ENCODE data around the gene ATP1A4. TPM values are rescaled to one million over a fixed set of nuclear protein-coding genes. Genes with fewer than 3 reads are reported as not detected.

The ATP1A4 gene
- total and polyA plus RNA-seq, 4 donors: 0.06 to 0.09 (median 0.08) TPM; not detected in 1

- TF ChIP-seq CTCF (IDR thresholded peaks at IDR 0.05; ENCODE audit: control extremely low read depth, extremely low read depth): no peak
These were observed 32.5 kb upstream of the ATP1A4 start for GRCh38 chr1:160118928-160119327.

GRCh38 chr1:160120797-160121196 is 30.6 kb upstream of the ATP1A4 start:
- no peak for ATAC-seq (ENCODE audit: insufficient read depth, low FRiP score)
- TF ChIP-seq CTCF (IDR thresholded peaks at IDR 0.05; ENCODE audit: control extremely low read depth, extremely low read depth): no peak
- Histone ChIP-seq H3K36me3 (ENCODE audit: control insufficient read depth in 4 of 4, insufficient read depth in 4 of 4, low read length in 4 of 4) (no peaks in the 10 kb centered on the region), H3K4me3 (no peak overlapping the region), H3K9me3 (ENCODE audit: control insufficient read depth in 4 of 4, insufficient read depth in 3 of 4, low read length in 3 of 4) (no peaks in the 10 kb centered on the region), H3K27ac (ENCODE audit: low read depth in 1 of 2, low read length in 1 of 2) (no peak overlapping the region), H3K27me3 (ENCODE audit: control insufficient read depth in 3 of 3, insufficient read depth in 3 of 3, low read length in 2 of 3) (no peaks in the 10 kb centered on the region), H3K9ac (ENCODE audit: insufficient read depth in 1 of 2, low read length in 2 of 2) (no peak overlapping the region), H3K4me1 (ENCODE audit: control insufficient read depth in 5 of 5, insufficient read depth in 5 of 5, low read length in 5 of 5) (peaks cover 6 to 27% (median 12%) of the 10 kb centered on the region in 5 donors)
- 89 to 92% methylated on average over 5 of the region's 5 CpGs for WGBS, 2 donors
- no peak for DNase-seq

More at GRCh38 chr1:160118928-160119327, 32.5 kb upstream of the ATP1A4 start:
- Histone ChIP-seq H3K4me1 (ENCODE audit: control insufficient read depth in 5 of 5, insufficient read depth in 5 of 5, low read length in 5 of 5) (peaks cover 0 to 43% (median 12%) of the 10 kb centered on the region in 5 donors), H3K9ac (ENCODE audit: insufficient read depth in 1 of 2, low read length in 2 of 2) (no peak overlapping the region), H3K9me3 (ENCODE audit: control insufficient read depth in 4 of 4, insufficient read depth in 3 of 4, low read length in 3 of 4) (no peaks in the 10 kb centered on the region), H3K27me3 (ENCODE audit: control insufficient read depth in 3 of 3, insufficient read depth in 3 of 3, low read length in 2 of 3) (peaks cover 0 to 2% (median 0%) of the 10 kb centered on the region in 3 donors), H3K36me3 (ENCODE audit: control insufficient read depth in 4 of 4, insufficient read depth in 4 of 4, low read length in 4 of 4) (no peaks in the 10 kb centered on the region), H3K27ac (ENCODE audit: low read depth in 1 of 2, low read length in 1 of 2) (no peak overlapping the region), H3K4me3 (no peak overlapping the region)
- DNase-seq (no peak), ATAC-seq (ENCODE audit: insufficient read depth, low FRiP score) (no peak)
- 94 to 96% methylated on average over 3 of the region's 3 CpGs for WGBS, 2 donors

- WGBS, 2 donors: 91 to 92% methylated on average over 1 of the region's 1 CpG
- peaks cover 6 to 24% (median 12%) of the 10 kb centered on the region in 5 donors for H3K4me1 ChIP-seq (ENCODE audit: control insufficient read depth in 5 of 5, insufficient read depth in 5 of 5, low read length in 5 of 5)
- no peak overlapping the region for H3K9ac ChIP-seq (ENCODE audit: insufficient read depth in 1 of 2, low read length in 2 of 2)
- H3K27ac ChIP-seq (ENCODE audit: low read depth in 1 of 2, low read length in 1 of 2): no peak overlapping the region
- DNase-seq (no peak), ATAC-seq (ENCODE audit: insufficient read depth, low FRiP score) (no peak)
- H3K36me3 ChIP-seq (ENCODE audit: control insufficient read depth in 4 of 4, insufficient read depth in 4 of 4, low read length in 4 of 4): no peaks in the 10 kb centered on the region
- H3K27me3 ChIP-seq (ENCODE audit: control insufficient read depth in 3 of 3, insufficient read depth in 3 of 3, low read length in 2 of 3): no peaks in the 10 kb centered on the region
- no peak overlapping the region for H3K4me3 ChIP-seq
- TF ChIP-seq CTCF (IDR thresholded peaks at IDR 0.05; ENCODE audit: control extremely low read depth, extremely low read depth): no peak
- no peaks in the 10 kb centered on the region for H3K9me3 ChIP-seq (ENCODE audit: control insufficient read depth in 4 of 4, insufficient read depth in 3 of 4, low read length in 3 of 4)
These were observed 30.0 kb upstream of the ATP1A4 start for GRCh38 chr1:160121388-160121787.

GRCh38 chr1:160122978-160123495 is 28.4 kb upstream of the ATP1A4 start:
- Histone ChIP-seq H3K9me3 (ENCODE audit: control insufficient read depth in 4 of 4, insufficient read depth in 3 of 4, low read length in 3 of 4) (no peaks in the 10 kb centered on the region), H3K4me3 (no peak overlapping the region), H3K27ac (ENCODE audit: low read depth in 1 of 2, low read length in 1 of 2) (no peak overlapping the region), H3K27me3 (ENCODE audit: control insufficient read depth in 3 of 3, insufficient read depth in 3 of 3, low read length in 2 of 3) (no peaks in the 10 kb centered on the region), H3K9ac (ENCODE audit: insufficient read depth in 1 of 2, low read length in 2 of 2) (no peak overlapping the region), H3K4me1 (ENCODE audit: control insufficient read depth in 5 of 5, insufficient read depth in 5 of 5, low read length in 5 of 5) (peaks cover 6 to 9% (median 8%) of the 10 kb centered on the region in 5 donors), H3K36me3 (ENCODE audit: control insufficient read depth in 4 of 4, insufficient read depth in 4 of 4, low read length in 4 of 4) (no peaks in the 10 kb centered on the region)
- no peak for TF ChIP-seq CTCF (IDR thresholded peaks at IDR 0.05; ENCODE audit: control extremely low read depth, extremely low read depth)
- ATAC-seq (ENCODE audit: insufficient read depth, low FRiP score) (no peak), DNase-seq (no peak)
- WGBS, 2 donors: 88 to 92% methylated on average over 16 of the region's 16 CpGs

Data from lung (tissue), 12 donors.